OCI-LY3 (cell line): Measurements from ENCODE around the gene MYO15B.

Experiments used
- H2AFZ ChIP-seq: fragments of 200-600, 300-600 bp; shearing (Covaris generic); 2 replicates; pipeline ENCODE4 v1.6.0; 2014; ENCODE audit warnings: antibody characterized with exemption, low read depth, low read length
- H3K27ac ChIP-seq: fragments of 200-600, 300-600 bp; sonication (generic); 2 replicates; pipeline ENCODE4 v1.5.1; 2014; ENCODE audit warnings: mild to moderate bottlenecking, low read length, moderate library complexity, mixed read lengths
- H3K27me3 ChIP-seq: fragments of 200-600, 300-600 bp; sonication (generic); 2 replicates; pipeline ENCODE4 v1.6.1; 2014; ENCODE audit warnings: low read depth, low read length, mixed read lengths
- H3K36me3 ChIP-seq: fragments of 200-600, 300-600 bp; sonication (generic); replicated peaks from 2 replicates; pipeline ENCODE3; 2014; ENCODE audit warnings: low read depth, low read length, mixed read lengths
- H3K4me1 ChIP-seq: fragments of 300-600, 200-600 bp; sonication (generic); 2 replicates; pipeline ENCODE4 v1.6.1; 2014; ENCODE audit warnings: low read length, mixed read lengths
- H3K4me2 ChIP-seq: fragments of 200-600, 300-600 bp; sonication (generic); 2 replicates; pipeline ENCODE4 v1.6.1; 2014; ENCODE audit warnings: low read length, mixed read lengths
- H3K4me3 ChIP-seq: fragments of 300-600, 200-600 bp; sonication (generic); 2 replicates; pipeline ENCODE4 v1.5.1; 2014; ENCODE audit warnings: antibody characterized with exemption, mild to moderate bottlenecking, low read length, moderate library complexity
- H3K79me2 ChIP-seq: fragments of 300-600, 200-600 bp; shearing (Covaris generic); 2 replicates; pipeline ENCODE4 v1.6.1; 2014; ENCODE audit warnings: mild to moderate bottlenecking, low read length, mixed read lengths
- H3K9ac ChIP-seq: fragments of 300-600, 200-600 bp; shearing (Covaris generic); 2 replicates; pipeline ENCODE4 v1.6.0; 2014; ENCODE audit warnings: mild to moderate bottlenecking, low read length, moderate library complexity
- H3K9me3 ChIP-seq: fragments of 200-600, 300-600 bp; shearing (Covaris generic); 2 replicates; pipeline ENCODE4 v1.6.1; 2014; ENCODE audit warnings: low read length, mixed read lengths; ENCODE audit not compliant: insufficient read depth
- H4K20me1 ChIP-seq: fragments of 200-600, 300-600 bp; sonication (generic); 2 replicates; pipeline ENCODE4 v1.6.1; 2016; ENCODE audit warnings: low read length, mixed read lengths; ENCODE audit not compliant: insufficient read depth
- EZH2phosphoT487 ChIP-seq: fragments of 200-600 bp; shearing (Covaris generic); IDR thresholded peaks from 2 replicates; pipeline ENCODE4 v1.6.1; 2018; ENCODE audit warnings: antibody characterized with exemption, mixed run types, low read depth
- TF ChIP-seq, protein P1 (sequence below): fragments of 200-600, 300-600 bp; sonication (generic); IDR thresholded peaks from 2 replicates; pipeline ENCODE4 v1.5.1; 2014; ENCODE audit warnings: antibody characterized with exemption, low read length, low read depth

Gene MYO15B

DNA sequence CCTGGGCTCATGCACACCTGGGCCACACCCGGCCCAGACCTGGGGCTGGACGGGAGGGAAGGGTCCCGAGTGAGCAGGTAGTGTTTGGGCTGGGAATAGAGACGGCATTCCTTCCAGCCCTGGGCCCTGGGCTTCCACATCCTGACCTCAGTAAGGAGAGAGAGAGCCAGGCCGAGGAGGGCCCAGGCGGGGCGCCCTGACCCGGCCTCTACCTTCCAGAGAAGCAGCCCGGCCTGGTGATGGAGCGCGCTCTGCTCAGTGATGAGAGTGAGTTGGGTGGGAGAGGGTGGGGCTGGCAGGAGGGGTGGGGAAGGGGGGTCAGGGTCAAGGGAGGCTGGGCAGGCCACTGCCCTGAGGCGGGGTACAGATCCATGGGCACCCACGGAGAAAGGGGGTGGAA is 13.6 kb upstream of the MYO15B start:
- no peaks in the 10 kb centered on the region for H3K36me3 ChIP-seq
- H3K27me3 ChIP-seq: no peaks in the 10 kb centered on the region
- H3K79me2 ChIP-seq: peaks cover 4% of the 10 kb centered on the region; the same call in 1 of the 2 replicates
- H3K9me3 ChIP-seq: no peaks in the 10 kb centered on the region
- TF ChIP-seq EZH2phosphoT487: no peak
- TF ChIP-seq, protein P1, sequence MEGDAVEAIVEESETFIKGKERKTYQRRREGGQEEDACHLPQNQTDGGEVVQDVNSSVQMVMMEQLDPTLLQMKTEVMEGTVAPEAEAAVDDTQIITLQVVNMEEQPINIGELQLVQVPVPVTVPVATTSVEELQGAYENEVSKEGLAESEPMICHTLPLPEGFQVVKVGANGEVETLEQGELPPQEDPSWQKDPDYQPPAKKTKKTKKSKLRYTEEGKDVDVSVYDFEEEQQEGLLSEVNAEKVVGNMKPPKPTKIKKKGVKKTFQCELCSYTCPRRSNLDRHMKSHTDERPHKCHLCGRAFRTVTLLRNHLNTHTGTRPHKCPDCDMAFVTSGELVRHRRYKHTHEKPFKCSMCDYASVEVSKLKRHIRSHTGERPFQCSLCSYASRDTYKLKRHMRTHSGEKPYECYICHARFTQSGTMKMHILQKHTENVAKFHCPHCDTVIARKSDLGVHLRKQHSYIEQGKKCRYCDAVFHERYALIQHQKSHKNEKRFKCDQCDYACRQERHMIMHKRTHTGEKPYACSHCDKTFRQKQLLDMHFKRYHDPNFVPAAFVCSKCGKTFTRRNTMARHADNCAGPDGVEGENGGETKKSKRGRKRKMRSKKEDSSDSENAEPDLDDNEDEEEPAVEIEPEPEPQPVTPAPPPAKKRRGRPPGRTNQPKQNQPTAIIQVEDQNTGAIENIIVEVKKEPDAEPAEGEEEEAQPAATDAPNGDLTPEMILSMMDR: no peak
- H4K20me1 ChIP-seq: no peaks in the 10 kb centered on the region
- H3K27ac ChIP-seq: no peak overlapping the region
- H3K9ac ChIP-seq: no peak overlapping the region
- peaks cover 18% of the 10 kb centered on the region for H3K4me1 ChIP-seq
- no peak overlapping the region for H2AFZ ChIP-seq
- H3K4me2 ChIP-seq: no peak overlapping the region
- no peak overlapping the region for H3K4me3 ChIP-seq

DNA sequence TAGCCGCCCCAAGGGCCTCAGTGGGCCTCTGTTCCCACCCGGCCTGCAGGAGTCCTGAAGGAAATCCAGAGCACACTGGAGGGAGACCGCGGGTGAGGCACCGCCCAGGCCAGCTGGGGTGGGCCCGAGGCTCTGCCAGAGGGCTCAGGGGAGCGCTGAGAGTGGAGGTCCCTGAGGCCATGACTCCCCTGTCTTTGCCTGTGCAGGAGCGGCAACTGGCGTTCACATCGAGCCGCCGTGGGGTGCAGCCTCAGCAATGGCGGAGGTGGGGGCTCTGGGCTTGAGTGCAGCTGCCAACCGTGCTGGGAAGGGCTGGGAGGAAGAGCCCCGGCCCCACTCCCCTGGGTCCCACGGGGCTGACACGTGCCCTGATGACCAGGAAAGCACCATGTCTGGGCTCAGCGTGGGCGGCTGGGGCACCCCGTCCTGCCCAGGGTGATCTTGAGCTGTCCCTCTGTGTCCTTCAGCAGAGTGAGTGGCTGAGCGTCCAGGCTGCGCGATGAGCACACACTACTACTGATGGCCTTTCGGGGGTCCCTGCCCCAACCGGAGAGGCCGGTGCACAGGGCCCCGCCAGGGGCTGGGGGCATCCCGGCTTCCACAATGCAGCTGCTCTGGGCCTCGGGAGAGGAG is 13.1 kb upstream of the MYO15B start:
- H3K27me3 ChIP-seq: no peaks in the 10 kb centered on the region
- H3K9ac ChIP-seq: no peak overlapping the region
- no peak overlapping the region for H3K27ac ChIP-seq
- H3K4me2 ChIP-seq: no peak overlapping the region
- peaks cover 4% of the 10 kb centered on the region; the same call in 1 of the 2 replicates for H3K79me2 ChIP-seq
- no peaks in the 10 kb centered on the region for H4K20me1 ChIP-seq
- H3K36me3 ChIP-seq: no peaks in the 10 kb centered on the region
- H3K9me3 ChIP-seq: no peaks in the 10 kb centered on the region
- no peak overlapping the region for H2AFZ ChIP-seq
- H3K4me3 ChIP-seq: no peak overlapping the region
- TF ChIP-seq, protein P1: no peak
- no peak for TF ChIP-seq EZH2phosphoT487
- H3K4me1 ChIP-seq: peaks cover 18% of the 10 kb centered on the region

DNA sequence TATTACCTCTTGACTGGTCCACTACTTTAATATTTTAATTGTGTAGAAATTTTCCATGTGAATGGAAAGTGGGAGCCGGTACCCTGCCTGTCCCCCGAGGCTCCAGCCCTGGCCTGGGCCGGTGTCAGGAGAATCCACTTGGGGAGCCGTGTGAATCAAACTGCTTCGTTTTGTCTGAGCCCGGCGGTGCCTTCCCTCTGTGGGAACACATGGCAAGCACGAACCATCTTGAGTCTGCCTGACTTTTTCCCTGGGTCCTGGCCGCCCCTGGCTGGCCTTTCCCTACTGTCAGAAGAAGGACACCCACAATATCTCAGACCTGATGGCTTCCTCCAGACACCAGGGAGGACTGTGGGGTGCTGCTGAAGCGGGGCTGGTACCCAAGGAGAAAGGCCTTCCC is 12.4 kb upstream of the MYO15B start:
- Histone ChIP-seq H3K27ac (no peak overlapping the region), H3K79me2 (peaks cover 4% of the 10 kb centered on the region; the same call in 1 of the 2 replicates), H3K9me3 (no peaks in the 10 kb centered on the region), H3K4me1 (peaks cover 18% of the 10 kb centered on the region), H3K4me2 (no peak overlapping the region), H3K36me3 (no peaks in the 10 kb centered on the region), H3K27me3 (no peaks in the 10 kb centered on the region), H2AFZ (no peak overlapping the region), H3K4me3 (no peak overlapping the region), H4K20me1 (no peaks in the 10 kb centered on the region), H3K9ac (no peak overlapping the region)
- no peak for TF ChIP-seq EZH2phosphoT487
- TF ChIP-seq, protein P1: no peak

DNA sequence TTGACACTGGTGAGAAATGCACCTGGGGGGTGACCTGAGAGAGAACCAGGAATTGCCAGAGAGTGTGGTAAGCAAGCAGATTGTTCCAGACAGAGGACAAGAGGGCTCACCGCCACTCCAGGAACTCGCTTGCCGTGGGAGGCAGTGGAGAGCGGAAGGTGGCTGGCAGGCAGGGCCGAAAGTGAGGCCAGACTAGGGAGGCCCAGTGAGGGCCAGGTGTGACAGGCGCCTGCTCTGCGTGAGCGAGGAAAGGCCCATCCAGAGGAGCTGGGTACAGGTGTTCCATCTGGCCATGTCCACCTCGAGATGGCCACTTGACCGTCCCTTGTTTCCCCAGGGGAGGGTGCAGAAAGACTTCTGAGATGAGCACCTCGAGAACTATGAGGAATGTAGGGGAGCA is 11.9 kb upstream of the MYO15B start:
- H3K9me3 ChIP-seq: no peaks in the 10 kb centered on the region
- no peak overlapping the region for H3K9ac ChIP-seq
- no peak overlapping the region for H2AFZ ChIP-seq
- no peak for TF ChIP-seq EZH2phosphoT487
- TF ChIP-seq, protein P1: no peak
- no peak overlapping the region for H3K4me3 ChIP-seq
- H3K4me2 ChIP-seq: no peak overlapping the region
- no peaks in the 10 kb centered on the region for H3K36me3 ChIP-seq
- H3K27me3 ChIP-seq: no peaks in the 10 kb centered on the region
- H3K79me2 ChIP-seq: peaks cover 4% of the 10 kb centered on the region; the same call in 1 of the 2 replicates
- no peaks in the 10 kb centered on the region for H4K20me1 ChIP-seq
- H3K27ac ChIP-seq: no peak overlapping the region
- H3K4me1 ChIP-seq: peaks cover 13% of the 10 kb centered on the region
